ENCODE measurements around the gene PAX3.

PAX3 gene

DNA sequence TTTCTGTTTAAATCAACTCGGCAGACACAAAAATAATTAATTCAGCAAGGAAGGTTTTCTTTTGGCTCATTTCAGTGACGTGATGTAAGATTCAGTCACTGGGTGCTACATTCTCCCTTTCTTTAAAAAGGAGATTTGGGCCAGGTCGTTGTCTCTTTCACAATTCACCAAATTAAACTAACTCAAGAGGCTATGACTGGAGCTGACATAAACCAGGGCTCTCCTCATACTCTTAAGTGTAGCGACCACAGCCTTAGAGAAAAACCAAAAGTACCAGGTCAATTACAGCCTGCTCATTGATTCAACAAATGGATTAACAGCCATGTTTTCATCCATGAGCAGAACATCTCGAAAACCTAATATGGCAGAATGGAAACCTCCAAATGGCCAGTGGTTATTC is 85.7 kb downstream of the PAX3 start:
- TF ChIP-seq REST (IDR thresholded peaks at IDR 0.05; ENCODE audit: insufficient read depth in 1 of 2, low read depth in 2 of 2, low read length in 2 of 2) (no peak), TAF1 (IDR thresholded peaks at IDR 0.05; ENCODE audit: borderline replicate concordance, insufficient read depth, low read length) (no peak), POLR2AphosphoS5 (IDR thresholded peaks at IDR 0.05; ENCODE audit: low read depth, low read length) (no peak), FOXP2 (optimal IDR thresholded peaks at IDR 0.05; ENCODE audit: borderline replicate concordance, extremely low read depth, extremely low read length, insufficient read depth) (no peak), SIN3A (IDR thresholded peaks at IDR 0.05; ENCODE audit: borderline replicate concordance, insufficient read depth, low read length) (no peak)

GRCh38 chr2:222212571-222212970 is 86.2 kb downstream of the PAX3 start:
- TF ChIP-seq POLR2AphosphoS5 (IDR thresholded peaks at IDR 0.05; ENCODE audit: low read depth, low read length) (no peak), FOXP2 (optimal IDR thresholded peaks at IDR 0.05; ENCODE audit: borderline replicate concordance, extremely low read depth, extremely low read length, insufficient read depth) (no peak)

- no peak for TF ChIP-seq FOXP2 (optimal IDR thresholded peaks at IDR 0.05; ENCODE audit: borderline replicate concordance, extremely low read depth, extremely low read length, insufficient read depth)
- no peak for TF ChIP-seq SIN3A (IDR thresholded peaks at IDR 0.05; ENCODE audit: borderline replicate concordance, insufficient read depth, low read length)
- no peak for TF ChIP-seq REST (IDR thresholded peaks at IDR 0.05; ENCODE audit: insufficient read depth in 1 of 2, low read depth in 2 of 2, low read length in 2 of 2)
- TF ChIP-seq TAF1 (IDR thresholded peaks at IDR 0.05; ENCODE audit: borderline replicate concordance, insufficient read depth, low read length) = no peak
- TF ChIP-seq POLR2AphosphoS5 (IDR thresholded peaks at IDR 0.05; ENCODE audit: low read depth, low read length) = no peak
Observed at GRCh38 chr2:222208010-222208690, 90.6 kb downstream of the PAX3 start.

GRCh38 chr2:222205136-222205535 is 93.7 kb downstream of the PAX3 start:
- no peak for TF ChIP-seq POLR2AphosphoS5 (IDR thresholded peaks at IDR 0.05; ENCODE audit: low read depth, low read length)
- TF ChIP-seq REST (IDR thresholded peaks at IDR 0.05; ENCODE audit: insufficient read depth in 1 of 2, low read depth in 2 of 2, low read length in 2 of 2) = no peak
- no peak for TF ChIP-seq TAF1 (IDR thresholded peaks at IDR 0.05; ENCODE audit: borderline replicate concordance, insufficient read depth, low read length)
- TF ChIP-seq FOXP2 (optimal IDR thresholded peaks at IDR 0.05; ENCODE audit: borderline replicate concordance, extremely low read depth, extremely low read length, insufficient read depth) = no peak
- TF ChIP-seq SIN3A (IDR thresholded peaks at IDR 0.05; ENCODE audit: borderline replicate concordance, insufficient read depth, low read length) = no peak

DNA sequence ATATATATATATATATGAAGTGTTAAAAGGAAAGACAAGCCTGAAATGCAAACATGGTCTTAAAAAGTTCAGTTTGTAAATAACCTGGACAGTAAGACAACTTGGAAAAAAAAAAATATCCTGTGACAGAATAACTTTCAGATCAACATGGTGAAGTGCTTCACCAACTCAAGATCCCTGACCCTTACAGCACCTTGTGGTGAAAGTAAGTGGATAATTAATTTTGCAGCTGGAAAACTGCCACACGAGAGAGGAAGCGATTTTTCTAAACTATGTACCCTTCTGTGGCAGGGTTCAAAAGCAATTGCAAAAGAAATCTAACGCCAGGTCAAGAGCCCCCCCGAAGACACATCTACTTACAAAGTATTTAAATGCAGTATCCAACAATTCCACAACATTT is 95.8 kb downstream of the PAX3 start:
- TF ChIP-seq REST (IDR thresholded peaks at IDR 0.05; ENCODE audit: insufficient read depth in 1 of 2, low read depth in 2 of 2, low read length in 2 of 2) (no peak), SIN3A (IDR thresholded peaks at IDR 0.05; ENCODE audit: borderline replicate concordance, insufficient read depth, low read length) (no peak), TAF1 (IDR thresholded peaks at IDR 0.05; ENCODE audit: borderline replicate concordance, insufficient read depth, low read length) (no peak), FOXP2 (optimal IDR thresholded peaks at IDR 0.05; ENCODE audit: borderline replicate concordance, extremely low read depth, extremely low read length, insufficient read depth) (no peak), POLR2AphosphoS5 (IDR thresholded peaks at IDR 0.05; ENCODE audit: low read depth, low read length) (no peak)
